Activated CD4-positive, alpha-beta T cell treated with anti-CD3 and anti-CD28 coated beads, Interleukin-2, amount 10 ng/mL, durations not matched to agents 24 days and 14 days (primary cell): ENCODE results near the gene KRTAP10-4. TPM values are rescaled to one million over a fixed set of nuclear protein-coding genes. Genes with fewer than 3 reads are reported as not detected.
A peak's percentile ranks its signal among the peaks of the same experiment; 100 is the strongest.
"Not testable (repeated sequence)": the region's sequence is repeated elsewhere in the genome, so short reads cannot be mapped to it uniquely, and the experiment has no call there.

Experiments used
- DNase-seq: peaks from one replicate; pipeline ENCODE4 v3.0.0; 2022
- H3K27ac Mint-ChIP-seq: one replicate; pipeline ENCODE4 v1.8.0; 2022; ENCODE audit warnings: mild to moderate bottlenecking, mixed read lengths
- H3K27me3 Mint-ChIP-seq: one replicate; pipeline ENCODE4 v1.8.0; 2022; ENCODE audit warnings: mixed read lengths
- H3K36me3 Mint-ChIP-seq: one replicate; pipeline ENCODE4 v1.8.0; 2022; ENCODE audit warnings: low read depth, mild to moderate bottlenecking, mixed read lengths
- H3K4me1 Mint-ChIP-seq: one replicate; pipeline ENCODE4 v1.8.0; 2021; ENCODE audit warnings: mixed read lengths
- H3K4me3 Mint-ChIP-seq: one replicate; pipeline ENCODE4 v1.8.0; 2022; ENCODE audit warnings: mild to moderate bottlenecking, moderate library complexity, mixed read lengths
- H3K9me3 Mint-ChIP-seq: one replicate; pipeline ENCODE4 v1.8.0; 2021; ENCODE audit warnings: mixed read lengths
- intact Hi-C: fragments of 100-400 bp; cut with micrococcal nuclease; formaldehyde crosslinking; loops from one replicate; pipeline ENCODE4 v1.15.1; 2023
- total RNA-seq: library from RNA; stranded (reverse); gene quantifications from 2 replicates; pipeline ENCODE4 v1.2.3, GENCODE V29; 2022

KRTAP10-4 gene
- total RNA-seq, 1 donor from 2014 or later, result not detected

- H3K9me3 Mint-ChIP-seq, result peaks cover 13% of the 10 kb centered on the region
- DNase-seq, result no peak
- intact Hi-C loops, result no loop called here
- H3K27me3 Mint-ChIP-seq, result peaks cover 3% of the 10 kb centered on the region
- H3K4me1 Mint-ChIP-seq, result no peaks in the 10 kb centered on the region
- H3K4me3 Mint-ChIP-seq, result no peak overlapping the region
- peaks cover 7% of the 10 kb centered on the region for H3K36me3 Mint-ChIP-seq
- no peak overlapping the region for H3K27ac Mint-ChIP-seq
Observed at GRCh38 chr21:44575307-44576024, 1.9 kb downstream of the KRTAP10-4 start.

DNA sequence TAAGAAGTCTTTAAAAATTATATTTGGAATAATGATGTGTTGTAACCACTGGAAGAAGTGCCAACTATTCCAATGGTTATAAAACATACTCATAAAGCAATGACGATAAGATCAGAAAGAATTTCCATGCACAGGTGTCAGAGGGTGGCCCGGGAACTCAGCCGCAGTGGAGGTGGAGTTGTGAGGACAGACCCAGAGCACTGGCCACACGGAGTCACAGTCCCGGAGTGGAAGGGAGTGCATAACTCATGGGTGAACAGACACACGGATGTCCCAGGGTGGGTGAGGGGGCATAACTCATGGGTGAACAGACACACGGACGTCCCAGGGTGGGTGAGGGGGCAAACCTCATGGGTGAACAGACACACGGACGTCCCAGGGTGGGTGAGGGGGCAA lies 2.5 kb downstream of the KRTAP10-4 start:
- no peak overlapping the region for H3K27ac Mint-ChIP-seq
- peaks cover 7% of the 10 kb centered on the region for H3K36me3 Mint-ChIP-seq
- intact Hi-C loops, result no loop called here
- no peak for DNase-seq
- H3K27me3 Mint-ChIP-seq, result peaks cover 3% of the 10 kb centered on the region
- peaks cover 13% of the 10 kb centered on the region for H3K9me3 Mint-ChIP-seq
- no peaks in the 10 kb centered on the region for H3K4me1 Mint-ChIP-seq
- no peak overlapping the region for H3K4me3 Mint-ChIP-seq

DNA sequence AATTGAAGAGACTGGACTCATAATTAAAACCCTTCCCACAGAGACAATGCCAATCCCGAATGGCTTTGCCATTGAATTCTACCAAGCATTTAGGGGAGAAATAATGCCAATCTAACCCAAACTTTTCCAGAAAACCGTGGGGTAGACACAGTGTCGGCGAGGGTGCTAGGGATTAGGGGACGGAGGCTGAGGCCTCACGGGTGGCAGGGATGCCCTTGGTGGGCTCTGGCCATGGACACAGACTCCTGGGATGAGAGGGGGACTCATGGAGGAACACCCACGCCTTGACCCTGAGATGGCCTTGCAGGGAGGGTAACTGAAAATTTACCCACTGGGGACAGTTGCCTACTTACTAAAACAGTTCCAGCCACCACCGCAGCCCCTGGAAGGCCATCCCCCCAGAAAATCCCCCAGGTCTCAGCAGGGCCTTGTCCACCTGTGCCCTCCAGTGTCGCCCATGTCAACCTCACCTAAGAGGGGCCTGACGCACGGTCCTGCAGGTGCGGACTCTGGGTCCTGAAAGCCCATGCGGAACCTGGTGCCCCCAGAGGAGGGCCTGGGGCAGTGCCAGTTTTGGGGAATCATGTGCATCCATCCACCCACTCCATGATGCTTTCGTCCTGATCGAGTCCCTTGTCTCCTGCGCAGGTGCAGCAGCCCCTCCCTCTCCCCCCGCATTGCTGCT lies 5.0 kb downstream of the KRTAP10-4 start:
- no peak overlapping the region for H3K4me3 Mint-ChIP-seq
- intact Hi-C loops, result no loop called here
- peaks cover 10% of the 10 kb centered on the region for H3K36me3 Mint-ChIP-seq
- peaks cover 3% of the 10 kb centered on the region for H3K4me1 Mint-ChIP-seq
- peaks cover 3% of the 10 kb centered on the region for H3K27me3 Mint-ChIP-seq
- H3K9me3 Mint-ChIP-seq, result peaks cover 21% of the 10 kb centered on the region
- DNase-seq, result no peak
- no peak overlapping the region for H3K27ac Mint-ChIP-seq

DNA sequence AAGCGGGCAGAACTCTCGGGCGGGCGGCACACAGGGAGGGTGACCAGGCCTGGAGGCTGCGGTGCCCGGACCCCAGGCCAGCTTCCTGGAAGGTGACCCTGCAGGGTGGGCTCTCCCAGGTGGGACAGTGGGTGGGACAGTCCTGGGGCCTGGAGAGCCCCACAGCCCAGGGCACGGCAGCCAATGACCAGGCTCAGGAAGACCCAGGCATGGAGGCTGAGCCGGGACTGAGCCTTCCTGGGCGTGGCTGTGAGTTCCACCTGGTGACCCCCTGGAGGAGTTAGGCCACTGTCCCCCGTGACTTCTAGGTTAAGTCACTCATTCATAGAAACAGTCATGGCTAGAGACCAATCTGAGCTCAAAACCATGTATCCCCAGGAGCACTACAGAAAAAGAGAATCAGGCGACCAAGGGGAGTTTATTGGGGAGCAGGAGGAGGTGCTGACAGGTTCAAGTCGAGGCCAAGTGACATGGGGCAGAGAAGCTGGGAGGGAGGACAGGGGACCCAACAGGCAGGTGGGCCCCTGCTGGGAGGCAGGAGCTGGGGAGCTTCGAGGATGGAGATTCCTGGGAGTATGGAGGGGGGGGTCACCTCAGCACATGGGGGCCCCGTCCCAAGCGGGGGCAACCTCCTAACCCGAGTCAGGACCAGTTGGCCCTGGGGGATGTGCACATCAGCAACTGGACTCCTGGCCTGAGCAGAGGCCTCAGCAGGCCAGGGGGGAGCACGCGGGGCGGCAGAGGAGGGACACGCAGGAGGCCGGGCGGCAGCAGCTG lies 5.7 kb downstream of the KRTAP10-4 start:
- peaks cover 5% of the 10 kb centered on the region for H3K4me1 Mint-ChIP-seq
- peaks cover 21% of the 10 kb centered on the region for H3K9me3 Mint-ChIP-seq
- no peak overlapping the region for H3K4me3 Mint-ChIP-seq
- peaks cover 3% of the 10 kb centered on the region for H3K27me3 Mint-ChIP-seq
- intact Hi-C loops, result no loop called here
- peaks cover 10% of the 10 kb centered on the region for H3K36me3 Mint-ChIP-seq
- DNase-seq, result no peak
- no peak overlapping the region for H3K27ac Mint-ChIP-seq

DNA sequence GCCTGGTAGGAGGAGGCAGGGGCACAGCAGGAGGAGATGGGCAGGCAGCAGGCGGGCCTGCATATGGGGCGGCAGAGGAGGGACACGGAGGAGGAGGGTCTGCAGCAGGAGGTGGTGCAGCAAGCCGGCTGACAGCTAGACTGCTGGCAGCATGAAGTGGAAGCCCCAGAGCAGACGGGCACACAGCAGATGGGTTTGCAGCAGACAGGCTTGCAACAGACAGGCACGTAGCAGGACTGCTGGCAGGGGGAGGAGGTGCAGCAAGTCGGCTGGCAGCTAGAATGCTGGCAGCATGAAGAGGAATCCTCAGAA lies 6.3 kb downstream of the KRTAP10-4 start:
- H3K27me3 Mint-ChIP-seq, result peaks cover 3% of the 10 kb centered on the region
- H3K4me1 Mint-ChIP-seq, result peaks cover 5% of the 10 kb centered on the region
- peaks cover 21% of the 10 kb centered on the region for H3K9me3 Mint-ChIP-seq
- H3K27ac Mint-ChIP-seq, result no peak overlapping the region
- DNase-seq, result no peak
- H3K4me3 Mint-ChIP-seq, result no peak overlapping the region
- H3K36me3 Mint-ChIP-seq, result peaks cover 10% of the 10 kb centered on the region
- intact Hi-C loops, result no loop called here

GRCh38 chr21:44580231-44580821 lies 6.8 kb downstream of the KRTAP10-4 start, which contains the start of gene KRTAP10-5:
TSS of gene KRTAP10-5 (minus strand) at chr21:44580604. CDS start at chr21:44580578, 26 bp downstream.
- H3K4me1 Mint-ChIP-seq, H3K27ac Mint-ChIP-seq, DNase-seq, H3K4me3 Mint-ChIP-seq, H3K27me3 Mint-ChIP-seq, intact Hi-C loops: not testable (repeated sequence)
- H3K9me3 Mint-ChIP-seq, result peaks cover 21% of the 10 kb centered on the region
- H3K36me3 Mint-ChIP-seq, result peaks cover 10% of the 10 kb centered on the region

- Mint-ChIP-seq H3K4me1 (peaks cover 5% of the 10 kb centered on the region), H3K4me3 (no peak overlapping the region), H3K36me3 (peaks cover 10% of the 10 kb centered on the region), H3K27ac (no peak overlapping the region), H3K9me3 (peaks cover 16% of the 10 kb centered on the region), H3K27me3 (peaks cover 10% of the 10 kb centered on the region)
- DNase-seq, result no peak
- intact Hi-C loops, result no loop called here
Observed at GRCh38 chr21:44581158-44581557, 7.6 kb downstream of the KRTAP10-4 start.

DNA sequence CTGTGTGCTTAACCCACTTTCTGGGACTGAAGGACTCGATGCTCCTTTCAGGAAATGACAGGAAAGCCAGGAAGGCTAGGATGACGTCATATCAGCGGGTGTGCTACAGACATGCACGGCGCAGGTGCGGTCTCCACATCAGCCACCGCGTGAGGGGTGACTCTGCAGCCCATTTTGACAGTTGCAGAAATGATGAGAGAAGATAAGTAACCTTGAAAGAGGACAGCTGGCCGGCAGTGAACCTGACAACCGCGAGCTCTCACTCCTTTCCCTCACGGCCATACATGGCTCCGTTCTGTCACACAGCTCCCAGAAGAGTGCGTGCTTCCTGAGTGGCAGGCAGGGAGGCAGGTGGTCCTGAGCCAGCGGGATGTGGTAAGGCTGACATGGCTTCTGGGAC lies 8.5 kb downstream of the KRTAP10-4 start:
- H3K4me1 Mint-ChIP-seq, result peaks cover 5% of the 10 kb centered on the region
- H3K4me3 Mint-ChIP-seq, result no peak overlapping the region

GRCh38 chr21:44583089-44583799 lies 9.7 kb downstream of the KRTAP10-4 start:
- intact Hi-C loops, result no loop called here
- no peak overlapping the region for H3K4me3 Mint-ChIP-seq
- H3K27me3 Mint-ChIP-seq, result peaks cover 30% of the 10 kb centered on the region
- peaks cover 5% of the 10 kb centered on the region for H3K4me1 Mint-ChIP-seq
- H3K27ac Mint-ChIP-seq, result no peak overlapping the region
- peaks cover 7% of the 10 kb centered on the region for H3K36me3 Mint-ChIP-seq
- peaks cover 11% of the 10 kb centered on the region for H3K9me3 Mint-ChIP-seq
- no peak for DNase-seq

More for the DNA sequence above, 8.5 kb downstream of the KRTAP10-4 start:
- peaks cover 19% of the 10 kb centered on the region for H3K9me3 Mint-ChIP-seq
- H3K36me3 Mint-ChIP-seq, result peaks cover 10% of the 10 kb centered on the region
- no peak for DNase-seq
- intact Hi-C loops, result no loop called here
- peaks cover 18% of the 10 kb centered on the region for H3K27me3 Mint-ChIP-seq
- no peak overlapping the region for H3K27ac Mint-ChIP-seq

- peaks cover 11% of the 10 kb centered on the region for H3K9me3 Mint-ChIP-seq
- peaks cover 5% of the 10 kb centered on the region for H3K4me1 Mint-ChIP-seq
- intact Hi-C loops, result no loop called here
Observed at GRCh38 chr21:44583800-44584147, 10.2 kb downstream of the KRTAP10-4 start.

GRCh38 chr21:44585892-44586291 lies 12.4 kb downstream of the KRTAP10-4 start:
- no peak for DNase-seq

More at GRCh38 chr21:44583800-44584147, 10.2 kb downstream of the KRTAP10-4 start:
- Mint-ChIP-seq H3K36me3 (peaks cover 7% of the 10 kb centered on the region), H3K27ac (no peak overlapping the region), H3K4me3 (no peak overlapping the region), H3K27me3 (peaks cover 32% of the 10 kb centered on the region)
- DNase-seq, result peak; percentile 71

GRCh38 chr21:44589094-44589493 lies 15.6 kb downstream of the KRTAP10-4 start:
- intact Hi-C loops, result no loop called here
- no peaks in the 10 kb centered on the region for H3K4me1 Mint-ChIP-seq
- no peak for DNase-seq
- H3K27ac Mint-ChIP-seq, result no peak overlapping the region
- H3K9me3 Mint-ChIP-seq, result peaks cover 4% of the 10 kb centered on the region
- no peaks in the 10 kb centered on the region for H3K36me3 Mint-ChIP-seq
- H3K4me3 Mint-ChIP-seq, result no peak overlapping the region
- peaks cover 32% of the 10 kb centered on the region for H3K27me3 Mint-ChIP-seq

More at GRCh38 chr21:44585892-44586291, 12.4 kb downstream of the KRTAP10-4 start:
- peaks cover 11% of the 10 kb centered on the region for H3K9me3 Mint-ChIP-seq
- no peak overlapping the region for H3K4me3 Mint-ChIP-seq
- intact Hi-C loops, result no loop called here
- H3K4me1 Mint-ChIP-seq, result peaks cover 5% of the 10 kb centered on the region
- peaks cover 32% of the 10 kb centered on the region for H3K27me3 Mint-ChIP-seq
- H3K36me3 Mint-ChIP-seq, result peaks cover 3% of the 10 kb centered on the region
- no peak overlapping the region for H3K27ac Mint-ChIP-seq

- peaks cover 30% of the 10 kb centered on the region for H3K27me3 Mint-ChIP-seq
- H3K36me3 Mint-ChIP-seq, result no peaks in the 10 kb centered on the region
- H3K4me1 Mint-ChIP-seq, result no peaks in the 10 kb centered on the region
- H3K9me3 Mint-ChIP-seq, result peaks cover 4% of the 10 kb centered on the region
- intact Hi-C loops, result no loop called here
- DNase-seq, result no peak
- no peak overlapping the region for H3K4me3 Mint-ChIP-seq
- no peak overlapping the region for H3K27ac Mint-ChIP-seq
Observed at GRCh38 chr21:44589586-44590305, 16.2 kb downstream of the KRTAP10-4 start.
